ENCODE measurements around the gene TOMT.

Gene TOMT

GRCh38 chr11:72111300-72112142, 5.8 kb downstream of the TOMT start:
- ChIA-PET POLR2A (interaction anchor here (1.0 kb wide), 1 partner anchor 25 kb away, joined by 3 read pairs; no protein-coding TSS in a partner anchor), CTCF (interaction anchor here (1.2 to 2.5 kb wide), 5 partner anchors 14 to 86 kb away, joined by 3 to 12 read pairs (median 7); no protein-coding TSS in a partner anchor)
- DNase-seq (ENCODE audit: extremely low spot score): no peak

GRCh38 chr11:72112143-72112977, 6.6 kb downstream of the TOMT start, which contains the start of gene ANAPC15:
ANAPC15 (minus strand) TSS chr11:72112695; CDS start chr11:72111276, 1,419 bp downstream.
- ChIA-PET POLR2A (interaction anchor here (1.0 kb wide), 1 partner anchor 26 kb away, joined by 3 read pairs; no protein-coding TSS in a partner anchor), CTCF (interaction anchor here (1.0 to 2.5 kb wide), 6 partner anchors 13 to 135 kb away, joined by 3 to 12 read pairs (median 6); no protein-coding TSS in a partner anchor)
- no peak for TF ChIP-seq CTCF (IDR thresholded peaks at IDR 0.05; ENCODE audit: control extremely low read depth, extremely low read depth, low read depth, missing control alignments)
- DNase-seq (ENCODE audit: extremely low spot score): peak; percentile 91

More at GRCh38 chr11:72111300-72112142, 5.8 kb downstream of the TOMT start:
- no peak for TF ChIP-seq CTCF (IDR thresholded peaks at IDR 0.05; ENCODE audit: control extremely low read depth, extremely low read depth, low read depth, missing control alignments)

GRCh38 chr11:72112978-72113808, 7.5 kb downstream of the TOMT start:
- ChIA-PET POLR2A (interaction anchor here (1.0 kb wide), 1 partner anchor 27 kb away, joined by 3 read pairs; no protein-coding TSS in a partner anchor), CTCF (interaction anchor here (1.0 to 2.5 kb wide), 6 partner anchors 12 to 136 kb away, joined by 3 to 12 read pairs (median 6); no protein-coding TSS in a partner anchor)
- DNase-seq (ENCODE audit: extremely low spot score): no peak
- TF ChIP-seq CTCF (IDR thresholded peaks at IDR 0.05; ENCODE audit: control extremely low read depth, extremely low read depth, low read depth, missing control alignments): no peak

- no peak for TF ChIP-seq CTCF (IDR thresholded peaks at IDR 0.05; ENCODE audit: control extremely low read depth, extremely low read depth, low read depth, missing control alignments)
- POLR2A ChIA-PET: no interaction called here
- DNase-seq (ENCODE audit: extremely low spot score): no peak
- CTCF ChIA-PET: interaction anchor here (1.2 kb wide), 1 partner anchor 11 kb away, joined by 4 read pairs; no protein-coding TSS in a partner anchor
Measured at GRCh38 chr11:72114570-72114969, 8.8 kb downstream of the TOMT start.

- no peak for TF ChIP-seq CTCF (IDR thresholded peaks at IDR 0.05; ENCODE audit: control extremely low read depth, extremely low read depth, low read depth, missing control alignments)
- POLR2A ChIA-PET: no interaction called here
- CTCF ChIA-PET: interaction anchor here (1.1 to 1.2 kb wide), 2 partner anchors 9 to 91 kb away, joined by 4 read pairs; no protein-coding TSS in a partner anchor
- no peak for DNase-seq (ENCODE audit: extremely low spot score)
Measured at GRCh38 chr11:72116019-72116755, 10.5 kb downstream of the TOMT start.

All from GM10248 (cell line).